Erythroblast (primary cell): Measurements from ENCODE around the gene FOXI3.

Experiments used
- GATA1 ChIP-seq: IDR thresholded peaks from 2 replicates; pipeline ENCODE4 v1.6.1; 2011; ENCODE audit warnings: low read depth, mild to moderate bottlenecking, control low read depth, low read length, moderate library complexity
- POLR2A ChIP-seq: IDR thresholded peaks from 2 replicates; pipeline ENCODE4 v1.6.1; 2011; ENCODE audit warnings: mild to moderate bottlenecking, low read length

DNA sequence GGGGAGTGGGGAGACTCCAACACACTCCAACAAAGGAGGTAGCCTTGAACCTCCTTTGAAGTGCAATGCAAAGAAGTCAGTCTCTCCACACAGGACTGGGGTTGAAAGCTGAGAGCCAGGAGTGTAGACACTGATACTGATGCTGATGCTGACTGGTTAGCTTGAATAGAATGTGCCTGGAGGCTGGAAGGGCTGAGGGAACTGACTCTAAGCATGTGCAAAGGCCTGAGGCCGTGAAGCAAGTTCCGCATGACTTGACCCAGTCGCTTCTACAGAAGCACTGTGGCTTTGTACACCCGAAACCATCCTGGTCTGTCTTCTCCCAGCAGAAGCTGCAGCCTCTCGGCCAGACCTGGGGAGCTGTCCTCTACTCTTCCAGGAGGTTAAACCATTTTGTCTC lies 10.4 kb downstream of the FOXI3 start:
- TF ChIP-seq POLR2A (no peak), GATA1 (no peak)
